Upper lobe of left lung (tissue), 4 donors: ENCODE measurements around the gene AVEN.

Source experiments
- CTCF ChIP-seq, 6 experiments: fragments of 450-650 bp in 4 of 6; fragments of 200-600 bp in 2 of 6; sonication (generic) in 2 of 6; IDR thresholded peaks; one replicate each; pipeline ENCODE4 v1.5.1; 2016 to 2019; ENCODE audit warnings: antibody characterized with exemption in 6 of 6
- POLR2A ChIP-seq, 4 donors: fragments of 450-650 bp; IDR thresholded peaks; one replicate each; pipeline ENCODE4 v1.5.1; 2016 to 2017; ENCODE audit warnings: antibody characterized with exemption in 4 of 4, mild to moderate bottlenecking in 2 of 4
- POLR2AphosphoS5 ChIP-seq, 2 donors: sonication (generic); formaldehyde crosslinking; IDR thresholded peaks; one replicate each; pipeline ENCODE4 v1.5.1; 2017; ENCODE audit warnings: antibody characterized with exemption in 2 of 2

GRCh38 chr15:34043813-34044212, 4.8 kb upstream of the AVEN start:
- TF ChIP-seq CTCF (IDR thresholded peaks at IDR 0.05) (no peak), POLR2A (IDR thresholded peaks at IDR 0.05) (no peak), POLR2AphosphoS5 (IDR thresholded peaks at IDR 0.05) (no peak)
